WERI-Rb-1 (cell line): ENCODE measurements around the gene BANF2.

Source experiments
- DNase-seq: peaks from one replicate; pipeline ENCODE4 v3.0.0-alpha.2; 2020
- H3K27ac ChIP-seq: fragments of 250-450 bp; sonication (Bioruptor Pico); 2 replicates; pipeline ENCODE4 v1.5.1; 2020; ENCODE audit warnings: mild to moderate bottlenecking, moderate library complexity
- H3K27me3 ChIP-seq: fragments of 250-450 bp; sonication (Bioruptor Pico); 2 replicates; pipeline ENCODE4 v1.5.1; 2021; ENCODE audit warnings: mild to moderate bottlenecking, low read depth, moderate library complexity; ENCODE audit not compliant: insufficient read depth, severe bottlenecking
- H3K36me3 ChIP-seq: fragments of 250-450 bp; sonication (Bioruptor Pico); 2 replicates; pipeline ENCODE4 v1.5.1; 2020; ENCODE audit warnings: mild to moderate bottlenecking, moderate library complexity
- H3K4me3 ChIP-seq: 2 replicates; pipeline ENCODE4 v1.5.1; 2011; ENCODE audit warnings: low read depth, mild to moderate bottlenecking, control low read depth, low read length
- H3K9me3 ChIP-seq: fragments of 250-450 bp; sonication (Bioruptor Pico); 2 replicates; pipeline ENCODE4 v1.5.1; 2021; ENCODE audit warnings: mild to moderate bottlenecking, moderate library complexity; ENCODE audit not compliant: severe bottlenecking
- CTCF ChIP-seq: IDR thresholded peaks from 2 replicates; pipeline ENCODE4 v1.5.1; 2011; ENCODE audit warnings: low read depth, mild to moderate bottlenecking, control low read depth, inconsistent platforms, low read length

The BANF2 gene

GRCh38 chr20:17697171-17697570 is 2.6 kb upstream of the BANF2 start:
- Histone ChIP-seq H3K4me3 (no peak overlapping the region), H3K9me3 (peaks cover 6% of the 10 kb centered on the region), H3K36me3 (no peaks in the 10 kb centered on the region), H3K27me3 (no peaks in the 10 kb centered on the region), H3K27ac (no peak overlapping the region)
- no peak for DNase-seq
- TF ChIP-seq CTCF = no peak

- H3K27ac ChIP-seq = no peak overlapping the region
- DNase-seq = no peak
- no peaks in the 10 kb centered on the region for H3K27me3 ChIP-seq
- H3K4me3 ChIP-seq = no peak overlapping the region
- no peaks in the 10 kb centered on the region for H3K36me3 ChIP-seq
- no peak for TF ChIP-seq CTCF
- H3K9me3 ChIP-seq = peaks cover 6% of the 10 kb centered on the region
These were observed 1.4 kb upstream of the BANF2 start for GRCh38 chr20:17698384-17698783.

- Histone ChIP-seq H3K36me3 (no peaks in the 10 kb centered on the region), H3K27me3 (no peaks in the 10 kb centered on the region), H3K27ac (no peak overlapping the region), H3K9me3 (peaks cover 4% of the 10 kb centered on the region), H3K4me3 (no peak overlapping the region)
- no peak for DNase-seq
- TF ChIP-seq CTCF = no peak
These were observed 871 bp downstream of the BANF2 start for GRCh38 chr20:17700637-17701036.

- no peak for DNase-seq
- H3K36me3 ChIP-seq = no peaks in the 10 kb centered on the region
- no peaks in the 10 kb centered on the region for H3K9me3 ChIP-seq
- no peak for TF ChIP-seq CTCF
- no peak overlapping the region for H3K4me3 ChIP-seq
- no peak overlapping the region for H3K27ac ChIP-seq
- no peaks in the 10 kb centered on the region for H3K27me3 ChIP-seq
These were observed 2.1 kb downstream of the BANF2 start for GRCh38 chr20:17701826-17702225.

GRCh38 chr20:17704589-17705317 is 5.0 kb downstream of the BANF2 start:
- H3K27me3 ChIP-seq = no peaks in the 10 kb centered on the region
- H3K4me3 ChIP-seq = no peak overlapping the region
- no peaks in the 10 kb centered on the region for H3K36me3 ChIP-seq
- H3K9me3 ChIP-seq = no peaks in the 10 kb centered on the region
- no peak for DNase-seq
- H3K27ac ChIP-seq = no peak overlapping the region
- TF ChIP-seq CTCF = no peak

- TF ChIP-seq CTCF = no peak
- Histone ChIP-seq H3K27me3 (no peaks in the 10 kb centered on the region), H3K4me3 (no peak overlapping the region), H3K27ac (no peak overlapping the region), H3K36me3 (no peaks in the 10 kb centered on the region), H3K9me3 (no peaks in the 10 kb centered on the region)
- DNase-seq = no peak
These were observed 6.2 kb downstream of the BANF2 start for GRCh38 chr20:17705916-17706315.
